CD4-positive, CD25-positive, alpha-beta regulatory T cell (primary cell): ENCODE results near the gene RERE. TPM values are rescaled to one million over a fixed set of nuclear protein-coding genes. Genes with fewer than 3 reads are reported as not detected.
A peak's percentile ranks its signal among the peaks of the same experiment; 100 is the strongest.

ENCODE experiments used
- ATAC-seq, 2 donors: fragments of 150-1000 bp; cut with Tn5 transposase; one replicate each; pipeline ENCODE4 v1.10.0; 2021; ENCODE audit warnings: low read depth in 2 of 2, moderate number of reproducible peaks in 2 of 2, moderate library complexity in 1 of 2
- DNase-seq, 3 donors: peaks; one replicate each; pipeline versions ENCODE4 v3.0.0 to v3.0.0-alpha.2; 2012 to 2022; ENCODE audit warnings: mixed read lengths in 1 of 3
- H3K27ac ChIP-seq: one replicate; pipeline ENCODE4 v1.7.0; 2013; ENCODE audit warnings: mild to moderate bottlenecking, low read length; ENCODE audit not compliant: insufficient read depth, poor library complexity, severe bottlenecking
- H3K27me3 ChIP-seq: one replicate; pipeline ENCODE4 v1.7.0; 2013; ENCODE audit warnings: low read length; ENCODE audit not compliant: control insufficient read depth, insufficient read depth
- H3K36me3 ChIP-seq: one replicate; pipeline ENCODE4 v1.7.0; 2013; ENCODE audit warnings: mild to moderate bottlenecking, low read length, moderate library complexity; ENCODE audit not compliant: control insufficient read depth, insufficient read depth
- H3K4me1 ChIP-seq: 2 replicates; pipeline ENCODE4 v1.7.0; 2013; ENCODE audit warnings: mild to moderate bottlenecking, low read length; ENCODE audit not compliant: insufficient read depth, control insufficient read depth, poor library complexity, severe bottlenecking
- H3K4me3 ChIP-seq: one replicate; pipeline ENCODE4 v1.7.0; 2013; ENCODE audit warnings: low read depth, mild to moderate bottlenecking, low read length, moderate library complexity
- H3K9me3 ChIP-seq, 2 experiments: 1 replicate in 1 of 2; 2 replicates in 1 of 2; pipeline ENCODE4 v1.7.0; 2013; ENCODE audit warnings: low read length in 2 of 2, mild to moderate bottlenecking in 1 of 2, moderate library complexity in 1 of 2; ENCODE audit not compliant: control insufficient read depth in 2 of 2
- H3K27ac Mint-ChIP-seq, 3 donors: one replicate each; pipeline ENCODE4 v1.8.0; 2020 to 2022; ENCODE audit warnings: mild to moderate bottlenecking in 3 of 3, mixed read lengths in 3 of 3, moderate library complexity in 2 of 3
- H3K27me3 Mint-ChIP-seq: one replicate; pipeline ENCODE4 v1.8.0; 2022; ENCODE audit warnings: mild to moderate bottlenecking, mixed read lengths
- H3K36me3 Mint-ChIP-seq: one replicate; pipeline ENCODE4 v1.8.0; 2020; ENCODE audit warnings: mixed read lengths
- H3K4me1 Mint-ChIP-seq, 4 donors: one replicate each; pipeline ENCODE4 v1.8.0; 2020 to 2022; ENCODE audit warnings: mixed read lengths in 4 of 4, mild to moderate bottlenecking in 1 of 4
- H3K4me3 Mint-ChIP-seq, 4 donors: one replicate each; pipeline ENCODE4 v1.8.0; 2020 to 2022; ENCODE audit warnings: mild to moderate bottlenecking in 4 of 4, mixed read lengths in 4 of 4, moderate library complexity in 3 of 4
- H3K9me3 Mint-ChIP-seq, 7 donors: one replicate each; pipeline ENCODE4 v1.8.0; 2020 to 2022; ENCODE audit warnings: mixed read lengths in 7 of 7, mild to moderate bottlenecking in 3 of 7, moderate library complexity in 2 of 7
- polyA plus RNA-seq, 4 donors: library from polyadenylated mRNA; unstranded; fragments of 300-500 nt; fragmentation: Illumina TruSeq; gene quantifications; one replicate each; pipeline ENCODE4 v1.2.3, GENCODE V29; 2021
- total RNA-seq: library from RNA; stranded (reverse); gene quantifications from one replicate; pipeline ENCODE4 v1.2.3, GENCODE V29; 2022

The RERE gene
- total and polyA plus RNA-seq, 5 donors from 2014 or later = 3.1 to 127 (median 5.7) TPM

GRCh38 chr1:8373125-8373524 is 444.3 kb downstream of the RERE start:
- H3K9me3 Mint-ChIP-seq = no peaks in the 10 kb centered on the region
- H3K4me1 ChIP-seq = peaks cover 22% of the 10 kb centered on the region
- no peak overlapping the region for H3K4me3 Mint-ChIP-seq
- peaks cover 15% of the 10 kb centered on the region for H3K36me3 Mint-ChIP-seq
- peaks cover 38% of the 10 kb centered on the region for H3K36me3 ChIP-seq
- peak overlapping the region in 2 of 3 donors; percentile 48 to 86 for H3K27ac Mint-ChIP-seq
- H3K4me1 Mint-ChIP-seq = peaks cover 23 to 77% (median 49%) of the 10 kb centered on the region in 4 donors
- no peak overlapping the region for H3K4me3 ChIP-seq
- ATAC-seq (no peak), DNase-seq (no peak)
- H3K9me3 ChIP-seq = no peaks in the 10 kb centered on the region
- no peaks in the 10 kb centered on the region for H3K27me3 Mint-ChIP-seq
- no peaks in the 10 kb centered on the region for H3K27me3 ChIP-seq
- no peak overlapping the region for H3K27ac ChIP-seq

DNA sequence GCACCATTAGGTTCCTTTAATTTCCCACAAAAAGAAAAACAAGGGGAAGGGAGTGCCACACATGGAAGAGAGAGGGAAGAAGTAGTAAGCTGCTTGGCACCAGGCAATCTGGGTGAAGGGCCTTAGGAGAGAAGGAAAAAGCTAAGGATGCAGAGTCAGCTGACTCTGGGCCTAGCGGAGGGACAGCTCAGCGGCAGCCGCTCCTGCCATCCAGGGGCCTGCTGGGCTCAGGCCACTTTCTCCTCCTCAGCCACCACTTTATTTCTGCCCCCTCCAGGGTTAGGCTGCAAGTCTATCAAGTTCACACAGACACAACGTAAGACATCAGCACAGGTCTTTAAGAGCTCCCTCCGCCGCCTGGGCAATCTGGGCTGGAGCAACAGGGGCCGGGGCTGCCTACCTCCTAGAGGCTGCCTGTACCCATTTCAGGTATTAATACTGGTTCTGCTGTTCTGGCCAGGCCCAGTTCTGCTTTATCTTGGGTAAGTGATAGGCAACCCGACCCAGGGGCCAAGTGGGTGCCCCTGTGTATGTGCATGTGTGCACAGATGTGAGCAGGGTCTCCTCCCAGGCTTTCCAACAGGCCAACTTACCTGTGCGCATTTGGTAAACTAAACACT is 446.0 kb downstream of the RERE start:
- no peak overlapping the region for H3K4me3 ChIP-seq
- no peaks in the 10 kb centered on the region for H3K27me3 Mint-ChIP-seq
- H3K4me1 Mint-ChIP-seq = peaks cover 17 to 77% (median 50%) of the 10 kb centered on the region in 4 donors
- peak overlapping the region; percentile 32 to 83 (median 47) for H3K27ac Mint-ChIP-seq
- H3K4me1 ChIP-seq = peaks cover 16% of the 10 kb centered on the region
- H3K36me3 ChIP-seq = peaks cover 45% of the 10 kb centered on the region
- H3K9me3 ChIP-seq = no peaks in the 10 kb centered on the region
- H3K36me3 Mint-ChIP-seq = peaks cover 22% of the 10 kb centered on the region
- no peaks in the 10 kb centered on the region for H3K9me3 Mint-ChIP-seq
- ATAC-seq (no peak), DNase-seq (no peak)
- no peaks in the 10 kb centered on the region for H3K27me3 ChIP-seq
- no peak overlapping the region for H3K27ac ChIP-seq
- H3K4me3 Mint-ChIP-seq = peak overlapping the region in 1 of 4 donors; percentile 21

- DNase-seq (no peak), ATAC-seq (no peak)
- no peaks in the 10 kb centered on the region for H3K9me3 Mint-ChIP-seq
- peaks cover 45% of the 10 kb centered on the region for H3K36me3 ChIP-seq
- H3K36me3 Mint-ChIP-seq = peaks cover 25% of the 10 kb centered on the region
- peaks cover 16% of the 10 kb centered on the region for H3K4me1 ChIP-seq
- no peak overlapping the region for H3K4me3 Mint-ChIP-seq
- no peaks in the 10 kb centered on the region for H3K27me3 ChIP-seq
- H3K4me3 ChIP-seq = no peak overlapping the region
- peaks cover 17 to 77% (median 47%) of the 10 kb centered on the region in 4 donors for H3K4me1 Mint-ChIP-seq
- no peak overlapping the region for H3K27ac ChIP-seq
- no peaks in the 10 kb centered on the region for H3K9me3 ChIP-seq
- no peaks in the 10 kb centered on the region for H3K27me3 Mint-ChIP-seq
- H3K27ac Mint-ChIP-seq = peak overlapping the region in 2 of 3 donors; percentile 44 to 47
Observed at GRCh38 chr1:8370905-8371315, 446.5 kb downstream of the RERE start.

DNA sequence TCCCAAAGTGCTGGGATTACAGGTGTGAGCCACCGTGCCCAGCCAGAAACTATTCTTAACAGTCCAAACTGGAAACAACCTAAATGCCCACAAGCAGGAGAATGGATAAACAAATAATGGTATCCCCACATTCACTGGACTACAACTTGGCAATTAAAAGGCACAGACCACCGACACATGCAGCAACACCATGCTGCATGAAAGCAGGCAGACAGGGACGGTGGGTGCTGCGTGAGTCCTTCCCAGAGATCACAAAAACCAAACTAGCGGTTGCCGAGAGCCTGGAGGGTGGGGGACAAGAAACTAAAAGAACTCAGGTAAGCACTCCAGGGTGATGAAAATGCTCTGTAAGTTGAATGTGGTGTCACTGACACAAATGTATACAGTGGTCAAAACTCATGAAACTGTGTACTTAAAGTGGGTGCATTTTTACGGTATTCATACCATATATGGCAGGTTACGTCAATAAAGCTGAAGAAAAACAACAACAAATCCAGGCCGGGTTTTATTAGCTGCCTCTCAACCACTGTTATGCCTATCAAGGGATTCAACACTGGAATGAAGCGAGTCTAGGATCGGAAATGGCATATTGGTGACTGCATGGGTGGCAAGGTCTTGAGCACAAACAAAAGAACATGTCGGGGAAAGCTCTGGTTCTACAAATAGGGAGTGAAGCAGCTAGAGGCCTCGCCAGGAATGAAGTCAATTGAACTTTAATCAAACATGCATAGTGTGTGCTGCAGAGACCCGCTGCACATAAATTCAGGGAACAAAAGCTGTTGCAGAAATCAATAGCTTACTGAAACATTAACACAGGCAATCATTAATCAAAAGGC is 447.2 kb downstream of the RERE start:
- Histone ChIP-seq H3K9me3 (no peaks in the 10 kb centered on the region), H3K27me3 (no peaks in the 10 kb centered on the region), H3K27ac (no peak overlapping the region), H3K4me1 (peaks cover 15% of the 10 kb centered on the region), H3K36me3 (peaks cover 50% of the 10 kb centered on the region), H3K4me3 (no peak overlapping the region)
- no peak for ATAC-seq
- H3K4me3 Mint-ChIP-seq = no peak overlapping the region
- no peak for DNase-seq
- H3K27ac Mint-ChIP-seq = peak overlapping the region in 2 of 3 donors; percentile 44 to 47
- no peaks in the 10 kb centered on the region for H3K27me3 Mint-ChIP-seq
- no peaks in the 10 kb centered on the region for H3K9me3 Mint-ChIP-seq
- H3K4me1 Mint-ChIP-seq = peaks cover 17 to 75% (median 45%) of the 10 kb centered on the region in 4 donors
- H3K36me3 Mint-ChIP-seq = peaks cover 29% of the 10 kb centered on the region

DNA sequence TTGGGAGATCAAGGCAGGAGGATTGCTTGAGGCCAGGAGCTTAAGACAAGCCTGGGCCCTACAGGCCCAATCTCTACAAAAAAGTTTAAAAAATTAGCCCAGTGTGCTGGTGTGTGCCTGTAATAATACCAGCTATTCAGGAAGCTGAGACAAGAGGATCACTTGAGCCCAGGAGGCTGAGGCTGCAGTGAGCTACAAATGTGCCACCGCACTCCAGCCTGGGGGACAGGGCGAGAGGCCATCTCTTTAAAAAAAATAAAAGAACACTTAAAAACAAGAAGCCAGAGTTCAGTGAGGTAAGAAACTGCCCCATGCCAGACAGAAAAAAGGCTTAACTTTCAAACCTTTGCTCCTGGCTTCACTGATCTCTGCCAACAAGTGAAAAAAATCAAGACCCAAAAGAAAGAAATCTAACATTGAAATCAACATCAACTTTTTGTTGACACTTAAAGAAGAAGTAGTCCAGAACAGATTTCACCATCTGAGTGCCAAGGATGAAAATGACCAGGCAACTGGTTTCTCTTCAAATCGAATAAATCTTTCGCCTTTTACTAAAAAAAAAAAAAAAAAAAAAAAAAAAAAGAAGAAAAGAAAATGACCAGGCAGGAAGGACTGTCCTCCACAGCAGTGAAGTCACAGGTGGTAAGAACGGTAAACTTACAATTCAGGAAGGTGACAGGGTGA is 448.3 kb downstream of the RERE start:
- no peak overlapping the region for H3K4me3 ChIP-seq
- H3K36me3 Mint-ChIP-seq = peaks cover 23% of the 10 kb centered on the region
- H3K9me3 ChIP-seq = no peaks in the 10 kb centered on the region
- no peaks in the 10 kb centered on the region for H3K9me3 Mint-ChIP-seq
- no peak overlapping the region for H3K4me3 Mint-ChIP-seq
- DNase-seq (no peak), ATAC-seq (no peak)
- H3K27me3 Mint-ChIP-seq = no peaks in the 10 kb centered on the region
- peak overlapping the region in 2 of 3 donors; percentile 23 to 84 for H3K27ac Mint-ChIP-seq
- H3K27ac ChIP-seq = no peak overlapping the region
- peaks cover 9 to 65% (median 40%) of the 10 kb centered on the region in 4 donors for H3K4me1 Mint-ChIP-seq
- peaks cover 61% of the 10 kb centered on the region for H3K36me3 ChIP-seq
- no peaks in the 10 kb centered on the region for H3K27me3 ChIP-seq
- peaks cover 6% of the 10 kb centered on the region for H3K4me1 ChIP-seq

GRCh38 chr1:8367571-8368194 is 449.8 kb downstream of the RERE start:
- DNase-seq (no peak), ATAC-seq (no peak)
- H3K27me3 ChIP-seq = no peaks in the 10 kb centered on the region
- peaks cover 5 to 51% (median 38%) of the 10 kb centered on the region in 4 donors for H3K4me1 Mint-ChIP-seq
- H3K27me3 Mint-ChIP-seq = no peaks in the 10 kb centered on the region
- H3K9me3 ChIP-seq = no peaks in the 10 kb centered on the region
- H3K4me3 Mint-ChIP-seq = no peak overlapping the region
- H3K4me1 ChIP-seq = peaks cover 4% of the 10 kb centered on the region
- H3K4me3 ChIP-seq = no peak overlapping the region
- H3K27ac ChIP-seq = no peak overlapping the region
- H3K36me3 Mint-ChIP-seq = peaks cover 23% of the 10 kb centered on the region
- peaks cover 0 to 2% (median 0%) of the 10 kb centered on the region in 7 donors for H3K9me3 Mint-ChIP-seq
- peaks cover 68% of the 10 kb centered on the region for H3K36me3 ChIP-seq
- H3K27ac Mint-ChIP-seq = peak overlapping the region; percentile 32 to 81 (median 76)

- no peak for ATAC-seq
- DNase-seq = no peak
- no peaks in the 10 kb centered on the region for H3K27me3 Mint-ChIP-seq
- peak overlapping the region in 2 of 3 donors; percentile 51 to 52 for H3K27ac Mint-ChIP-seq
- Histone ChIP-seq H3K36me3 (peaks cover 69% of the 10 kb centered on the region), H3K4me3 (no peak overlapping the region), H3K9me3 (no peaks in the 10 kb centered on the region), H3K4me1 (peaks cover 4% of the 10 kb centered on the region), H3K27ac (no peak overlapping the region), H3K27me3 (no peaks in the 10 kb centered on the region)
- peak overlapping the region in 1 of 4 donors; percentile 43 for H3K4me3 Mint-ChIP-seq
- peaks cover 29% of the 10 kb centered on the region for H3K36me3 Mint-ChIP-seq
- H3K4me1 Mint-ChIP-seq = peaks cover under 1 to 34% (median 26%) of the 10 kb centered on the region in 4 donors
- peaks cover 0 to 2% (median 0%) of the 10 kb centered on the region in 7 donors for H3K9me3 Mint-ChIP-seq
Observed at GRCh38 chr1:8365661-8366362, 451.6 kb downstream of the RERE start.
